ENCODE results near the gene TBX3. TPM values are rescaled to one million over a fixed set of nuclear protein-coding genes. Genes with fewer than 3 reads are reported as not detected.

Gene TBX3
- total RNA-seq, 2 donors from 2014 or later: 0.81 to 3.5 TPM

- Histone ChIP-seq H3K4me3 (no peak overlapping the region), H3K36me3 (no peaks in the 10 kb centered on the region), H3K4me1 (ENCODE audit: control insufficient read depth in 1 of 2, low read depth in 2 of 2) (peaks cover 0 to 9% of the 10 kb centered on the region in 2 donors), H3K27me3 (replicated peaks; ENCODE audit: insufficient read depth) (no peaks in the 10 kb centered on the region), H3K27ac (no peak overlapping the region), H3K9me3 (no peaks in the 10 kb centered on the region)
- no peak for TF ChIP-seq CTCF (IDR thresholded peaks at IDR 0.05)
- ATAC-seq (ENCODE audit: insufficient number of reproducible peaks, low FRiP score, low read depth): no peak
- DNase-seq (ENCODE audit: low spot score): no peak
Measured at GRCh38 chr12:114661245-114661644, 22.7 kb downstream of the TBX3 start.

GRCh38 chr12:114659084-114659483 lies 24.9 kb downstream of the TBX3 start:
- Histone ChIP-seq H3K4me3 (no peak overlapping the region), H3K4me1 (ENCODE audit: control insufficient read depth in 1 of 2, low read depth in 2 of 2) (peaks cover 0 to 18% of the 10 kb centered on the region in 2 donors), H3K27me3 (replicated peaks; ENCODE audit: insufficient read depth) (no peaks in the 10 kb centered on the region), H3K36me3 (no peaks in the 10 kb centered on the region), H3K9me3 (no peaks in the 10 kb centered on the region), H3K27ac (no peak overlapping the region)
- DNase-seq (ENCODE audit: low spot score) (no peak), ATAC-seq (ENCODE audit: insufficient number of reproducible peaks, low FRiP score, low read depth) (no peak)
- no peak for TF ChIP-seq CTCF (IDR thresholded peaks at IDR 0.05)

- Histone ChIP-seq H3K4me1 (ENCODE audit: control insufficient read depth in 1 of 2, low read depth in 2 of 2) (peaks cover 0 to 18% of the 10 kb centered on the region in 2 donors), H3K36me3 (no peaks in the 10 kb centered on the region), H3K27ac (no peak overlapping the region), H3K9me3 (no peaks in the 10 kb centered on the region), H3K27me3 (replicated peaks; ENCODE audit: insufficient read depth) (no peaks in the 10 kb centered on the region), H3K4me3 (no peak overlapping the region)
- DNase-seq (ENCODE audit: low spot score): no peak
- TF ChIP-seq CTCF (IDR thresholded peaks at IDR 0.05): no peak
- ATAC-seq (ENCODE audit: insufficient number of reproducible peaks, low FRiP score, low read depth): no peak
Measured at GRCh38 chr12:114658002-114658441, 26.0 kb downstream of the TBX3 start.

- Histone ChIP-seq H3K27ac (no peak overlapping the region), H3K4me3 (no peak overlapping the region), H3K4me1 (ENCODE audit: control insufficient read depth in 1 of 2, low read depth in 2 of 2) (peaks cover 0 to 18% of the 10 kb centered on the region in 2 donors), H3K27me3 (replicated peaks; ENCODE audit: insufficient read depth) (no peaks in the 10 kb centered on the region), H3K9me3 (no peaks in the 10 kb centered on the region), H3K36me3 (no peaks in the 10 kb centered on the region)
- ATAC-seq (ENCODE audit: insufficient number of reproducible peaks, low FRiP score, low read depth) (no peak), DNase-seq (ENCODE audit: low spot score) (no peak)
- TF ChIP-seq CTCF (IDR thresholded peaks at IDR 0.05): no peak
Measured at GRCh38 chr12:114657597-114657920, 26.4 kb downstream of the TBX3 start.

GRCh38 chr12:114656906-114657596 lies 26.9 kb downstream of the TBX3 start:
- no peak overlapping the region for H3K4me3 ChIP-seq
- DNase-seq (ENCODE audit: low spot score) (no peak), ATAC-seq (ENCODE audit: insufficient number of reproducible peaks, low FRiP score, low read depth) (no peak)
- no peaks in the 10 kb centered on the region for H3K36me3 ChIP-seq
- no peaks in the 10 kb centered on the region for H3K9me3 ChIP-seq
- H3K4me1 ChIP-seq (ENCODE audit: control insufficient read depth in 1 of 2, low read depth in 2 of 2): peaks cover 0 to 14% of the 10 kb centered on the region in 2 donors
- no peaks in the 10 kb centered on the region for H3K27me3 ChIP-seq (replicated peaks; ENCODE audit: insufficient read depth)
- no peak overlapping the region for H3K27ac ChIP-seq
- TF ChIP-seq CTCF (IDR thresholded peaks at IDR 0.05): no peak

All from thoracic aorta (tissue), 2 donors.